DMS 273 treated with DMSO at 0.1 percent for 48 hours (cell line): ENCODE results near the gene ATRAID.
"Not testable (repeated sequence)": the region's sequence is repeated elsewhere in the genome, so short reads cannot be mapped to it uniquely, and the experiment has no call there.

Experiments
- DNase-seq: peaks from one replicate; lab custom pipeline; 2025; lab: John Stamatoyannopoulos, UW

The ATRAID gene

GRCh38 chr2:27211943-27212625, at the start of gene ATRAID, which contains the start of gene SLC5A6:
TSS of gene ATRAID (plus strand) at chr2:27212041. CDS start at chr2:27212369, 328 bp downstream.
TSS of gene SLC5A6 (minus strand) at chr2:27212268. CDS start at chr2:27207650, 4,618 bp downstream.
- DNase-seq = peak; percentile 58

- no peak for DNase-seq
These were observed 49.4 kb upstream of the ATRAID start for GRCh38 chr2:27162151-27163121.

GRCh38 chr2:27164960-27165763, 46.7 kb upstream of the ATRAID start:
- no peak for DNase-seq

GRCh38 chr2:27170581-27171337, 41.1 kb upstream of the ATRAID start:
- DNase-seq = no peak

GRCh38 chr2:27171351-27171848, 40.4 kb upstream of the ATRAID start:
- no peak for DNase-seq

GRCh38 chr2:27174638-27175037, 37.2 kb upstream of the ATRAID start:
- no peak for DNase-seq

- no peak for DNase-seq
These were observed 36.5 kb upstream of the ATRAID start for GRCh38 chr2:27175330-27175729.

- not testable (repeated sequence) for DNase-seq
These were observed 36.1 kb upstream of the ATRAID start for GRCh38 chr2:27175781-27176180.

GRCh38 chr2:27177441-27178351, 34.1 kb upstream of the ATRAID start:
- no peak for DNase-seq

GRCh38 chr2:27178469-27178868, 33.4 kb upstream of the ATRAID start:
- DNase-seq = no peak

- DNase-seq = no peak
These were observed 32.4 kb upstream of the ATRAID start for GRCh38 chr2:27179344-27180000.

GRCh38 chr2:27182346-27182745, 29.5 kb upstream of the ATRAID start:
- DNase-seq = no peak

- DNase-seq = no peak
These were observed 27.7 kb upstream of the ATRAID start for GRCh38 chr2:27184115-27184514.

- peak; percentile 78 for DNase-seq
These were observed 26.4 kb upstream of the ATRAID start for GRCh38 chr2:27185331-27186026.

GRCh38 chr2:27186613-27187345, 25.1 kb upstream of the ATRAID start:
- no peak for DNase-seq

- no peak for DNase-seq
These were observed 21.9 kb upstream of the ATRAID start for GRCh38 chr2:27189989-27190388.

GRCh38 chr2:27191070-27191829, 20.6 kb upstream of the ATRAID start:
- peak; percentile 56 for DNase-seq
